HG03354 (cell line): ENCODE results near the gene PAK6.

Experiments
- ATAC-seq: cut with Tn5 transposase; IDR thresholded peaks from one replicate; pipeline ENCODE4 v1.9.1; 2021; ENCODE audit warnings: mild to moderate bottlenecking; ENCODE audit not compliant: unreplicated experiment, poor library complexity, severe bottlenecking

Gene PAK6

DNA sequence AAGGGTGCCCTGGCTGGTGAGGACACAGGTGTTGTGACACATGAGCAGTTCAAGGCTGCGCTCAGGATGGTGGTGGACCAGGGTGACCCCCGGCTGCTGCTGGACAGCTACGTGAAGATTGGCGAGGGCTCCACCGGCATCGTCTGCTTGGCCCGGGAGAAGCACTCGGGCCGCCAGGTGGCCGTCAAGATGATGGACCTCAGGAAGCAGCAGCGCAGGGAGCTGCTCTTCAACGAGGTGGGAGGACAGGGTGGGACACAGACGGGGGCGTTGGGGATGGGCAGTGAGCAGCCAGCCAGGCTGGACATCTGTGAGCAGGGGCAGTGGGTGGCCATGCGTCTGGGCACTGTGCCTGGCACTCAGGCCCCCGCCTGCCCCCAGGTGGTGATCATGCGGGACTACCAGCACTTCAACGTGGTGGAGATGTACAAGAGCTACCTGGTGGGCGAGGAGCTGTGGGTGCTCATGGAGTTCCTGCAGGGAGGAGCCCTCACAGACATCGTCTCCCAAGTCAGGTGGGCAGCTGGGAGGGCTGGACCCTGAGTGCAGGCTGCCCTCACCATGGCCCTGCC, 33.7 kb downstream of the PAK6 start:
- ATAC-seq = no peak

DNA sequence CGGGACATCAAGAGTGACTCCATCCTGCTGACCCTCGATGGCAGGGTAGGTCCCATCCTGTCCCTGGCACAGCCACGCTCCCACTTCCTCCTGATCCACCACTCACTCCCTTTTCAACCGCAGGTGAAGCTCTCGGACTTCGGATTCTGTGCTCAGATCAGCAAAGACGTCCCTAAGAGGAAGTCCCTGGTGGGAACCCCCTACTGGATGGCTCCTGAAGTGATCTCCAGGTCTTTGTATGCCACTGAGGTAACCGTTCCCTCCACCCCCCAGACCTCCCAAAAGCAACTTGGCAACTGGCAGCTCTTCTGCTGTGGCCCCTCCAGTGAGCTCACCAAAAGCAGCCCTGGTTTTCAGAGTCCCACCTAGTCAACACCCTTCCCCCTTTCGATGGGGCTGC, 34.6 kb downstream of the PAK6 start:
- ATAC-seq = no peak

DNA sequence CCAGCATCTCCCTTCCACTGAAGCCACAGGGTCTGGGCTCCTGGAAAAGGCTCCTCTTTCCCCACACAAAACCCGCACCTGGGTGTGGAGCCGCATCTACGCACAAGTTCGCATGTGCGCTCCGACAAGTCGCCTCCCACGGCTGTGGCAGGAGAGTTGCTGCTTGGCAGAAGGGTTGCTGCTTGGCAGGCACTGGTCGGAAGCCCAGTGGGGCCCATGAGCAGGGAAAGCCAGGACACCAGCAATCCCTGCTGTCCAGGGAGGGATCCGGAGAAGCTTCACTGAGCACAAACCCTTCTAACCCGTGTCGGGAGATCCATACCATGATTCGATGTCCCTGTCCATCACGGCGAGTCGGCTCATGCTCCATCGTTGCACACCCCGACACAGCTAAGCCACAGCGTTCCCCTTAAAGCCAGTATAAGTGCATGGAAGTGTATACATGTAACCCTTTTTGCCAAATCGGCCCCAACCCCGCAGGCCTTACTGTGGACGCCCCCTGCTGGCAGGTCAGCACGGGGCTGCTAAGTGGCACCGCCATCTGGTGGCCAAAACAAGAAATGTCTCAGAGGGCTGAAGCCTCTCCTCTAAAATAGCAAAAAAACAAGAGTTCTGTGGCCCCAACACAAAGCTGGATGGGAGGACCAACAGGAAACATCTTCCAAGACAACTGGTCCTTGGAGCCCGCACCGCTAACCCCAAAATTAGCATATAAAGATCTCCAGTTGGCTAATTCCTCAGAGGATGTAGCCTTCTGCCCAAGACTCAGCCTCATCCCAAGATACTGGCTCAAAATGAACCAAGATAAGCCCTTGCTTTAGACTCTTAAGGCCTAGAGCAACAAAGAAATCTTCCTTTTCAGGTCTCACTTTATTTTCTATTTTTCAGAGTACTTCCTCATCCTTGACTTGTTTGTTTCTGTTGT, 35.7 kb downstream of the PAK6 start:
- ATAC-seq = peak; percentile 56

DNA sequence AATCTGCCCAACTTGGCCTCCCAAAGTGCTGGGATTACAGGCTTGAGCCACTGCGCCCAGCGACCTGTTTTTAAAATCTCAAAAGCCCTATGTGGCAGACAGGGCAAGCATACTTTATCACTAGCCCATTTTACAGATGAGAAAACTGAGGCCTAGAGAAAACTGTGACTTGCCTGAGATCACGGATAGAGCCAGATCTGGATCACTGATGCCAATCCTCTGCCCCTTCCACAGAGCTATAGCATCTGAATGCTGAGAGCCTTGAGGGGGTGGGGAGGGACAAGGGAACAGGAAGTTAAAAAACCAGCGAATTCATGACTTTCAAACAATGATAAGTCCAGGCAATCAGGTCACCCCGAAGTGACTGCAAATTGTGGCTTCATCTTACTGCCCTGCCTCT, 36.7 kb downstream of the PAK6 start:
- ATAC-seq = no peak

GRCh38 chr15:40275954-40276353, 37.1 kb downstream of the PAK6 start:
- ATAC-seq = no peak

GRCh38 chr15:40276927-40277326, 38.1 kb downstream of the PAK6 start:
- no peak for ATAC-seq

DNA sequence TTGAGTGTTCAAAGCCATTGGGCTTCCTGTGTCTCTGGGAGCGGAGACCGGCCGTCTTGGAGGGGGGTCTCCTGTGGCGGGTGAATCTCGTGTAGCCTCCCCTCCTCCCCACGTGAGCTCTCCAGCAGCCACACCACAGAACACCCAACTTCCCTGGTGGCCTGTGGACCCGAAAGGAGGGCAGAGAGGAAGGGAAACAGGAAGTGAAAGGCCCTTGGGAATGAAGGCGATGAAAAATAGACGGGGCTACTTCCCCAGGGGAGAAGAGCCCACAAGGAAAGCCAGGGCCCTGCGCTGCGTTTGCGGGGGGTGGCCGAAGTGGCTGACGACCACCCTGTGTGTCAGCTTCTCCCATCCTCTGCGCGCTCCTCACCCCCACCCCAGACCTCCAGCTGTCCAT, 38.6 kb downstream of the PAK6 start:
- ATAC-seq = no peak

DNA sequence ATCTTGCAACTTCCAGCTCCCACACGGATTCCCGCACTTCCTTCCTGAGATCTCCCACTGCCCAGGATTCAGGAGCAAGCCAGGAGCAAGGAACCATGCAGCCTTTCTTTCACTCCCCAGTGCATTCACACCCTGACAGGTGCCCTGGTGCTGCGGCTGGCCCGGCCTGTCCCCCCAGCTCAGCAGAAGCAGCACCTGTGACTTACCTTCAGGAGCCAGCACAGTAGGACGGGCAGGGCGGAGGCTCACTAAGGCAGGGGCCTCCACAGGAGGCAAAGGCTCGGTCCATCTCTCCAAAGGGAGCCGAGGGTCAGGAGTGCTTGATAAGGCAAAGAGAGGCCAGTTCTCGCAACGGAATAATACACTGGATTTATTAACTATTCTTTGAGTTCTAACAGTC, 39.2 kb downstream of the PAK6 start:
- ATAC-seq = no peak

DNA sequence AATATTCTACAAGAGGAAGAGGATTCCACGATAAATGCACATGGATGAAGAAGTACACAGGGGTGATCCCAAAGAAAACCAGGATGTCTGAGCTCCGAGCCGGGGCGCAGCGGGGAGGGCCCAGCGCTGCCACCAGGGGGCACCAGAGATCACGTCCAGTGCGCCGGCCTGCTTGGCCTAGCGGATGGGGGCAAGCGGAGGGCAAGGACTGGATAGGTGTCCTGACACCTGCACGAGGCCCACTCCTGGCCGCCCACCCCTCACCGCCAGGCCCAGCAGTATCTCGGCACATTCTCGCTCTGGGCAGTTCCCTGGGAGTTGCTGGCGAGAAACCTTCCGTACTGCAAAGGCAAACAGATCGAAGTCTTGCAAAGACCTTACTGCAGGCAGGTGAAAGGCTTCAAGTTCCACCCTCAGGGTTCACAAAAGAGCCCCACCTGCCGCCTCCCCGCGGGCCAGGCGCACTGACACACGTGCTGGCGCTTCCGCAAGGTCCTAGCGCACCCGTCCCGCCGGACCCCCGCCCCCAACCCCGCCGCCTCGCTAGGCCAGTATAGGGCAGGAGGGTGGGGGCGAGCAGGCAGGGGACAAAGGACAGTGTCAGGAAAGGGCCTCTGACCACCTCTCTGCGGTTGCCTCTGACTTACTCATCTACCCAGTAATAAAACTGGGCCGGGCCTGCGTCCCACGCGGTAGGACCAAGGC, 40.7 kb downstream of the PAK6 start:
- ATAC-seq = no peak

DNA sequence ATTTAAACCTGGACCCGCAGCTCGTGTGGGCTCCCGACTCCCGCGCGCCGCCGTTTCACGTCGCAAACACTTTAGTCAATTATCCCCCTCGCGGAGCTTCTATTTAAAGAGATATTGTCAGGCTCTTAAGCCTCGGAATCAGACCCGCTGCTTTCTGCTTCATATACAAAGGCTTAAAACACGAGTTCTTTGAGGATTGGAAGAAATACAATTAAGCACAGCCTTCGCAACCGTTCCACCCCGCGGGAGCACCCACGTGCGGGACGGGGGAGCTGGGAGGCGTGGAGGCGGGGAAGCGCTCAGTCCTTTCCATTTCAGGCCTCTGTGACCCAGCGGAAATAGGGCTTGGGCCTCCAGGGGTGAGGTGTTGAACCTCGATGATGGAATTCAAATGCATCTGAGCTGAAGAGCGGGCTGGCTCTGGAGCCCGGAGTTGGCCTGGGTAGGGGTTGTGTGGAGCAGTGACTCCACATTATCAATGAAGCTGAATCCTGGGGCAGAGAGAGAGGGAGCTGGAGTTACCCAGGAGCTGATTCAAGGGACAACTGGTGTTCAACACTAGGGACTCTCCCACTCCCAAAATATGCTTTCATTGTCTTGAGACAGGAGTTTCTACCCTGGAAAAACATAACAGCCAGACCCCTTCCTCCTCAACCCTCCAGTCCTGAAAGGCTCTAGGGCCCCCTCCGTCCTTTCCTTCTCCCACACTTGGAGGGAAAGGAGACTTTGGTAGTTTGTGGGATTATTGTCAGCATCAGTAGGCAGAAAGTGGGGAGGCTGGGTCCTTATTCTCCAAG, 41.6 kb downstream of the PAK6 start:
- ATAC-seq = no peak

GRCh38 chr15:40281057-40281800, 42.4 kb downstream of the PAK6 start:
- no peak for ATAC-seq

DNA sequence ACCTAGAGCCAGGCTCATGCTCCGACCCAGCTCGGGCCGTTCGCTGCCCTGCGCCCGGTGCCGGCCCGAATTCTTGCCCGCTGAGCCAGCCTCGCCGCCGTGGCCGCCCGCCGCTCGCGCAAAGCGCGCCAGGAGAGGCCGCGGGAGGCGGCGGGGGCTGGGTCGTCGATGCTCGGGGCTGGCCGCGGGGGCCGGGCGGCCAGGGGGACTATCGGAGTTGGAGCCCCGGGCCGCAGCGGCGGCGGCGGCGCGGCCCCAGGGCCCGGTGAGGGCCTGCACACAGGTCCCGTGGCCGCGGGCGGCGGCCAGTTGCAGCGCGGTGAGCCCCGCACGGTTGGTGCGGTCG, 42.9 kb downstream of the PAK6 start:
- ATAC-seq = no peak

- no peak for ATAC-seq
These were observed 43.4 kb downstream of the PAK6 start for GRCh38 chr15:40282147-40282868.

- no peak for ATAC-seq
These were observed 44.2 kb downstream of the PAK6 start, which contains the start of gene ANKRD63 for GRCh38 chr15:40282869-40283614. Gene ANKRD63, minus strand, starts transcription at chr15:40283064. Its CDS starts 478 bp downstream, at chr15:40282586.

DNA sequence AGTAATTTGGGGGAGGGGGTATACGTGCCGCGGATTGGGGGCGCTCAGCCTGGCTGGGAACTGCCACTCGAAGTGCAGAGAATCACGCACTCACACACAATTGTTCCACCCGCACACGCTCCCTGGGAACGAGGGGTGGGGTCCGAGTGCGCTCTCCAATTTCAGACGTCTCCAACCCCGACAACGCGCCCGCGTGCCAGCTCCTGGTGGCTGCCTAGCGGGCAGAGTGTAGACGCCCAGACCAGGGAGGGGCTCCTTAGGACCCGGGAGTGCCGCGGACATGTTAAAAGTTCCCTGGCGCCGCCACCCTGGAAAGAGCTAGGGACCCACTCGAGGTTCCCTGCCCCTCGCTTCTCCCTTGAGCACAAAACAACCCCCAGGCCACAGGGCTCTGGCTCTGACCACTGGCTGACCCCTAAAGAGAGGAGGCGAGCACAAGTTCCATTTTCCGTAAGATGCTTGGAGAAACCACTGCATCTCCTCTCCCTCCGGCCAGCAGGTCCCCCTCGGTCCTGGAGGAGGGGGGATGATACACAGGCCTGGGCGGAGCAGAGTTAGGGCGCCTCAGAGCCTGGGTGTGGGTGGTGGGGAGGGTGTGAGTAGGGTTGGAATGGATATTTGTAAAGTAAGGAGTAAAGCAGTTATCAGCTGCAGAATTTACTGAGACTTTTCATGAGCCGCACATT, 44.9 kb downstream of the PAK6 start:
- ATAC-seq = no peak

DNA sequence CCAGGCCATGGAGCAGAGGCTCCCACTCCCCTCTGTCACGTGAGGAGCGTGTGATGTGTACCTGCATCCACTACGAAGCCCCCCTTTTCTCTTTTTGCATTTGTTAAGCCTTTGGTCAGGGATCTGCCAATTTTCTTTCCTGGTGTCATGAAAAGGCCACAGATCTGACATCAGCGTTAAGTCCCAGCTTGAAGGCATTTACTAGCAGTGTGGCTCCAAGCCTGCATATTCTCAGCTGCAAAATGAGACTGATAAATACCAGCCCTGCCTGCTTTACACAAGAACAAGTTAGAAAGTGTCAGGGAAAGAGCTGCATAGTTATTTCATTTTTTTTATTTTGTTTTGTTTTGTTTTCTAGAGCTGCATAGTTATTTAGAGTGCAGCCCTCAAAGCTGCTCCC, 46.3 kb downstream of the PAK6 start:
- ATAC-seq = no peak

DNA sequence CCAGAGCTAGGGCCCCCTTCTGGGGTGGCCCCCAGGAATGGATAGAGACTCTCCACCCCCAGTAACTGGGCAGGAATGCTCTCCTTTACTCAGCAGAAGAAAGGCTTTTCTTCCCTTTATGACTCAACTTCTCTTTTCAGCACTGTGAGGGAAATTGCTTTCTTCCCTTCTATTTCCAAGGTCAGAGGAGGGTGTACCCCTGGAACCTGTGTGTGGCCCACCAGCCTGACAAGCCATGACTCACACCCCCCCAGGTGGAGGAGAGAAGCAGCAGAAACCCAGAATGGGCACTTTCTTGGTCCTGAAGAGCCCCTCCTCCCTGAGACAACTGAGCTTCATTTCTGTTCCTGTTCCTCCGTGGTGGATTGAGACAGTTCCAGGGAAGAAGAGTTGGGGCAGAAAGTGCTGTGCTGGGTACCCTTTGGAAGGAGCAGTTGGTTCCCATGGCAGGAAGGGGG, 46.7 kb downstream of the PAK6 start:
- ATAC-seq = no peak
